ENCODE measurements around the gene HHAT.

Gene HHAT

GRCh38 chr1:210360852-210361477, 32.3 kb downstream of the HHAT start:
- TF ChIP-seq CTCF (IDR thresholded peaks at IDR 0.05), result peak; percentile 88

DNA sequence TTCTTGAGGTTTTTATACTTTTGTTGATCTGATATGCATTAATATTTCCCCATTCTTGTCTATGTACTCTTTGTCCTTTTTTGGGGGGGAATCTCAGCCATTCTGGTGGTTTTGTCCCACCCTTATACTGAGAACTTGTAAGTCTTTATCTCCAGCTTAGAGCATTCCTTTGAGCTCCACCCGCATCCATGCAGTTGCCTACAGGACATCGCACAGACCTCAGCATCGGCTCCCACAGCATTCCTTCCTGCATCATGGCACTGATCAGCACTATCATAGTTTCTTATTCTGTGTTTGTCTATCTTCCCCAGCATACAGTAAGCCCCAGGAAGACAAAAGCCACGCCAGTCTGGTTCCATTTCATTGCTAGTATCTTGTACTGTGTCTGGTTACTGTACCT, 33.0 kb downstream of the HHAT start:
- TF ChIP-seq CTCF (IDR thresholded peaks at IDR 0.05), result no peak

DNA sequence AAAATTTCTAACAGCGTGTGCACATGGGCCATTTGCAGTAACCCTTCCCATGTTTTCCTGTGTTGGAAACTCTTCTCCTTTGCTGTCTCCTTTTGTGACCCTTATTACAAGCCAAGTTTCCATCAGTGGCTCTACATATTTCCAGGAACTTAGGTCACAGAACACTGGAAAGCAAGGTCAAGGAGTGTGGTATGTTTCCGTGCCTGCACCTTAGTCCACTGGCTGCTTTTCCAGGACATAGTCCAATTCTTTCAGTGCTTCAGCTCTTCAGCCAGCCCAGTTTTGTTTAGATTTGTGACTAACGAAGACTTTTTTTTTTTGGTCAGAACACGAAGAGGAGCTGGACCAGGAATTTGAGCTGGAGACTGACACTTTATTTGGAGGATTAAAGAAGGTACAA, 33.8 kb downstream of the HHAT start:
- TF ChIP-seq CTCF (IDR thresholded peaks at IDR 0.05), result no peak

DNA sequence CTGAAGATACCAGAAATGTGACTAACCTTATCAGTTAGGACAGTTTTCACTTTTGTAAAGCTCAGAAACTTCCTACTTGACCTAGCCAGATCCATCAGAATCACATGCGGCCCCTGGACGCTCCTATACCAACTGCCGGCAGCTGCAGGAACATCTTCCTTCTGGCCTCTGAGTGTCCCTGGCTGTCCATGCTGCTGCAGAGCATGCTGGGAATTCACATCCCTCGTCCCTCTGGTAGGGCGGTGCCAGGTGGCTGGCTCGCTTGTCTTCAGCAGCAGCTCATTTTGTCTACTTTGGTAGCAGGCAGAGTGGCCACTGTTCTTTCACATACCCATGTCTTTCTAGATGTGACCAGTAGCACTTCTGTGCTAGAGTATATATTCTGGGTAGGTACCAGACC, 34.4 kb downstream of the HHAT start:
- no peak for TF ChIP-seq CTCF (IDR thresholded peaks at IDR 0.05)

GRCh38 chr1:210364479-210364878, 35.8 kb downstream of the HHAT start:
- no peak for TF ChIP-seq CTCF (IDR thresholded peaks at IDR 0.05)

- TF ChIP-seq CTCF (IDR thresholded peaks at IDR 0.05), result no peak
These were observed 38.1 kb downstream of the HHAT start for GRCh38 chr1:210366767-210367166.

DNA sequence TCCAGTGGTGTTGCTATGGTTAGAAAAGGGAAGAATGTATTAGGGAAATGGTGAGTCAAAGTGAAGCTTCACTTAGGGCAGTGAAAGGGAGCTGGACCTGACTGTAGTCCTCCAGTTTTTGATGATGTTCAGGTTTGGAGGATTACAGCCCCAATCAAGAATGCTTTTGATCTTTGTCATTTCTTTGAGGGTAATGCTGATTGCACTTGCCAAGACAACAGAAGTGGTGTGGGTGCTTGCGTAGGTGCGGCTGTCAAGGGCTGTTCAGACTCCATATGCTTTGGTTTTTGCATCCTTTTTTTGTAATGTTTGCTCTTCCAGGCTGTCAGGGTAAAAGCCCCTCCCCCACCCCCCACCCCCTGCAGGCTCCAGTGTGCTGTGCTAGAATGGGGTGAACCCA, 38.9 kb downstream of the HHAT start:
- no peak for TF ChIP-seq CTCF (IDR thresholded peaks at IDR 0.05)

DNA sequence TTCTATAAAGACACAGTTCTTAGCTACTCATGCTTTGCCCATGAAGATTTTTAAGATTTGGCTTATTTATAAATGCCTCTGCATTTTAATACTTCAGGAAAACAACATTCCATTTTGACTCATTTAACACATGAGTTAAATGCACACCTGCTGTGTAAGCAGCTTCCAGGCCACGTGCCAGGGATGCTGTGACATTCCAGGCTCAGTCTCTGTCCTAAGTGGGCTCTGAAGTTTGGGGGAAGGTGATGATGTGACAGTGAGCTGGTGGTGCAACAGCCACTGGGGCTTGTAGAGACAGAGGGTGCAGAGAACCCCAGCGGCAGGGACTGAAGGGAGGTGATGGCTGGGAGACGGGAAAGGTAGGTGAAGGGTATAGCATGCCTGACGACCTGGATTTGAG, 40.7 kb downstream of the HHAT start:
- TF ChIP-seq CTCF (IDR thresholded peaks at IDR 0.05), result no peak
